Activated CD8-positive, alpha-beta T cell treated with anti-CD3 and anti-CD28 coated beads, Interleukin-2, amount 10 ng/mL, durations not matched to agents 7 days and 5 days (primary cell): ENCODE measurements around the gene CACNA2D3. TPM values are rescaled to one million over a fixed set of nuclear protein-coding genes. Genes with fewer than 3 reads are reported as not detected.

ENCODE experiments used
- ATAC-seq: fragments of 150-1000 bp; cut with Tn5 transposase; one replicate; pipeline ENCODE4 v1.10.0; 2021; ENCODE audit warnings: moderate library complexity
- CTCF ChIA-PET: fragments of 350-600 bp; sonication (Branson Sonifier 250); formaldehyde crosslinking; loops from one replicate; lab custom pipeline; 2021; ENCODE audit warnings: antibody characterized with exemption; lab: Charles Lee
- POLR2A ChIA-PET: fragments of 350-600 bp; sonication (Branson Sonifier 250); formaldehyde crosslinking; loops from one replicate; lab custom pipeline; 2021; ENCODE audit warnings: antibody characterized with exemption; lab: Charles Lee
- DNase-seq: peaks from one replicate; pipeline ENCODE4 v3.0.0-alpha.2; 2020
- H3K27ac Mint-ChIP-seq: one replicate; pipeline ENCODE4 v1.8.0; 2021; ENCODE audit warnings: mild to moderate bottlenecking, mixed read lengths
- H3K27me3 Mint-ChIP-seq: one replicate; pipeline ENCODE4 v1.8.0; 2021; ENCODE audit warnings: low read depth, mixed read lengths
- H3K36me3 Mint-ChIP-seq: one replicate; pipeline ENCODE4 v1.8.0; 2021; ENCODE audit warnings: low read depth, mixed read lengths
- H3K4me1 Mint-ChIP-seq: one replicate; pipeline ENCODE4 v1.8.0; 2021; ENCODE audit warnings: low read depth, mixed read lengths
- H3K4me3 Mint-ChIP-seq: one replicate; pipeline ENCODE4 v1.8.0; 2021; ENCODE audit warnings: mild to moderate bottlenecking, mixed read lengths
- H3K9me3 Mint-ChIP-seq: one replicate; pipeline ENCODE4 v1.8.0; 2022; ENCODE audit warnings: mixed read lengths; ENCODE audit not compliant: insufficient read depth
- total RNA-seq, 2 experiments: library from RNA; stranded (reverse); gene quantifications; one replicate each; pipeline ENCODE4 v1.2.3, GENCODE V29; 2021

Gene CACNA2D3
- total RNA-seq, 2 experiments from 2014 or later, result not detected

DNA sequence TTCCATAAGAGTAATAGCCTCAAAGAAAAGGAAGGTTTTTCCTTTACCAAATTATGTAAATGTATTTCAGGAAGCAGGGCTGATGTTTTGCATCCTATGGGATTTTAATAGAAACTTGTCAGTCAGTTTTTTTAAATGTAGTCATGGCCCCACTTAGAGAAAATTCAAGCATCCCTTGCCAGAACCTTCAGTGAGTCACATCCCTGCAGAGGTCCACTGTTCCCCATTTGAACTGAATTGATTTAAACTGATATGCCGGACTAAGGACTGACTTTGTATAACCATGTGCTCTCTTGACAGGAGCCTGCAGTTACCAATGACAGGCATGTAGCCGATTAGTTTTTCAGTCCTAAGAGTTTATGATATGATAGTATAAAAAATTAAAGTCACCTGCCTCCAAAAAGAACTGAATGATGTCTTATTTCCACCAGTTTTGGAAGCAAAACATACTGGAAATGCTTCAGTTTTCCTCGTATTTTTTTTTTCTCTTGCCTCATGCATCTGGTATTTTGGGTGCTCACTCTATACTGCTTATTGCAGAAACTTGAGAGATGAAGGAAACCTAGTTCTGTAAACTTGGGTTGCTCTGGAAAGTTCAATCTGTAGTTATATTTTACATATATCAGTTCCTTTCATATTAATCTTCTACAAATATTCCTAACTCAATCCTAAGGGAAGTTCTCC lies 774.8 kb downstream of the CACNA2D3 start:
- no peak overlapping the region for H3K27ac Mint-ChIP-seq
- H3K9me3 Mint-ChIP-seq, result no peaks in the 10 kb centered on the region
- H3K4me3 Mint-ChIP-seq, result no peak overlapping the region
- ATAC-seq (no peak), DNase-seq (no peak)
- no peaks in the 10 kb centered on the region for H3K27me3 Mint-ChIP-seq
- ChIA-PET POLR2A (no interaction called here), CTCF (no interaction called here)
- H3K36me3 Mint-ChIP-seq, result no peaks in the 10 kb centered on the region
- no peaks in the 10 kb centered on the region for H3K4me1 Mint-ChIP-seq

DNA sequence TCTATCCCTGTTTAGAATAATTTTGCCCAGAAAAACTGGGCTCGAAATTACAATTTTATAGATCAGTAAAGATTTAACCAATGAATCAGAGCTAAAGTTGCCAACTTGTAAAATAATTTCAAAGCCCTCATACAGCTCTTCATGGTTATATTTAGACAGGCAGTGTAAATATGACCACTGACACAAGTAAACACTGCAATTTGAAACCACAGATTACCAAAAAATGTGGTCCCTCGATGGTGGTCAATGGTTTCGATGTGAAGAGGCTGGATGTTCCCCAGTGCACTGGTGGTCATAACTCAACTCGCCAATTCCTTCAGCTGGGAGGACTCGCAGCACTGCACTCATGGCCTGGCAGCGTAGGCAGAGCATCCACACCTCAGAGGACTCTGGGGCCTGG lies 776.9 kb downstream of the CACNA2D3 start:
- ChIA-PET POLR2A (no interaction called here), CTCF (no interaction called here)
- no peaks in the 10 kb centered on the region for H3K36me3 Mint-ChIP-seq
- no peaks in the 10 kb centered on the region for H3K4me1 Mint-ChIP-seq
- H3K4me3 Mint-ChIP-seq, result no peak overlapping the region
- DNase-seq (no peak), ATAC-seq (no peak)
- H3K27me3 Mint-ChIP-seq, result no peaks in the 10 kb centered on the region
- H3K27ac Mint-ChIP-seq, result no peak overlapping the region
- no peaks in the 10 kb centered on the region for H3K9me3 Mint-ChIP-seq

DNA sequence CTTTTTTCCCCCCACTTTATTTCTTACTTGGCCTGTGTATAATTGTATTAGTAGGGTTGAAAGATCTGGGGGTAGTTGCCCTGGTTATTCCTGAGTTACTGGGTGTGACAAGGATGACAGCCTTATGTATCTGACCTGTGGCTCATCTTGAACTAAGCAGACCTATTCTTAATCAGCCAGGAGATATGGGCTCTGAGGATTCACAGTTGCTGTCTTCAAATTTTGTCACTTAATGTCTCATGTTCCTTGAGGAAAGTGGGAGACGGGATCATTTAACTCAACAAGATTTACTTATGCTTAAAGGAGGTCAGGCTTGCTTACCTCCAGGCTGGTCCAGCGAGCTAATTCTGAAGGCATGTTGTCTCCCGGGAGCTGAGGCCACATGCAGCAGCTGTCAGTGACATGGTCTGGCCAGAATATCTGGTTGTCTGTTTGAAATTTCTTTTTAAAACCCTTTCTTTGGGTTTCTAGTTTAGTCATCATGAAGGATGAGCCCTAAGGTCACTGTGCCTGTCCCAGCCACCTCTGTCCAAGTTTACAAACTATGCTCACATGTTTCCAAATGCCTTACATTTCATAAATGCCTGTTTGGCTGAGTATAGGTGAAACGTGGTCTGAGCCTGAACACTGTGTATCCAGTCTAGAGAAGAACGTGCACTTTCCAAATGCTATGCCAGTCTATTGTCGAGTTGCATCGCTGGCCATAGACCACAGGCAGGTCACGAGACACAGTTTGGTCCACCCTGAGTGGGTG lies 778.7 kb downstream of the CACNA2D3 start:
- H3K27me3 Mint-ChIP-seq, result no peaks in the 10 kb centered on the region
- no peak for DNase-seq
- no peaks in the 10 kb centered on the region for H3K4me1 Mint-ChIP-seq
- H3K4me3 Mint-ChIP-seq, result no peak overlapping the region
- no peak overlapping the region for H3K27ac Mint-ChIP-seq
- CTCF ChIA-PET, result no interaction called here
- no peaks in the 10 kb centered on the region for H3K36me3 Mint-ChIP-seq
- no peaks in the 10 kb centered on the region for H3K9me3 Mint-ChIP-seq
- POLR2A ChIA-PET, result no interaction called here
- ATAC-seq, result no peak

DNA sequence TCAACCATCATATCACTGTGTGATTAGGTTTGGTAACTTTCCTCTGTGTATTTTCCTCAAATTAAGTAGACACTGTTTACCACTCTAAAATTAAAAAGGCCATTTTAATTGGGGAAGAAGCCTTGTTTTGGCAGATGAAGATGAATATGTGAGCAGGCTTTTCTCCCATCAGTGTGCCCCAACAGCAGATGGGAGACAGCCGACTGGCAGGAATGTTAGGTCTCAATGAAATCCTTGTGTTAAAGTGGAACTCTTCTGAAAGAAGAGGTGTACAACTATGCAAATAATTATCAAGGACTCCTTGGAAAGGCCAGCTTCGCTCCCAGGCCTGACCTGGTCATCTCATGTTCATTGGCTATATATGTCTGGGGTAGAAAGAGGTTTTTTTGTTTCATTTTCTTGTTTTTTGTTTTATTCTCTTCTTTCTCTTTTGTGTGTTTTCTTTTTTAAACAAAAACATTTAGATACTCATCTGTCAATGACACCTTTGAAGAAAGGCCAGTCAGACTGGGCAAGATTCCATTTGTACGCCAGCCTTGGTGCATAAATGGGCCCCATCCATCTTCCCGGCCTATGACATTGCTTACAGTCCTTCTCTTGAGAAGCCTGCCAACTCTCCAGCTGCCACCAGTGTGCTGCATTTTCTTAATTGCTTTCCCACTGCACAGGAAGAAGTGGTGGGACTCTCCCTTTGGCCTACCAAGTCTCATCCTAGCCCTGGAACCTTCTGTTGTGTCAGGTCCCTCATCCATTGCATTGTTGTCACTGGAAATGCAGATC lies 779.7 kb downstream of the CACNA2D3 start:
- H3K36me3 Mint-ChIP-seq, result no peaks in the 10 kb centered on the region
- no peak overlapping the region for H3K27ac Mint-ChIP-seq

DNA sequence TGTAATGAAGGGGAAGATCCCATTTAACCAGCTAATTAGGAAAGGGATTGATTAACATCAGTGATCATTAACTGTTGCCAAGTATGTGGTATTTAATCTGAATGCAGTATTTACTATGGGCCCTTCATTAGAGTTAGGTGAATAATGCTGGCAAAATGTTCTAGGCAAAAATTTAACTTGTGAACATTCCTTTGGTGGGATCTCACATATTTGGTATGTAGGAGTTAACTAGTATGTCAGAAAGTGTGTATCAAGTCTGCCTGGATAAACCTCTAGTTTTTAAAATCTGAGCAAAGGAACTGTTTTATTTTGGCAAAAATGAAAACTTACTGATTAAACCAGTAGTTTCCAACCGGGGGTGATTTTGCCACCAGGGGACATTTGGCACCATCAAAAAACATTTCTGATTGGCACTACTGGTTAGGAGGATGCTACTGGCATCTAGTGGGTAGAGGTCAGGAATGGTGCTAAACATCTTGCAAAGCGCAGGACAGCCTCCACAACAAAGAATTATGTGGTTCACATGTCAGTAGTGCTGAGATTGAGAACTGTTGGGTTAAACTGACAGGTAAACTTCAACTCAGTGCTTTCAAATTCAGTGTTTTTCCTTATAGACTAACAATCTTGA lies 783.0 kb downstream of the CACNA2D3 start:
- Mint-ChIP-seq H3K36me3 (no peaks in the 10 kb centered on the region), H3K9me3 (no peaks in the 10 kb centered on the region), H3K4me1 (no peaks in the 10 kb centered on the region), H3K4me3 (no peak overlapping the region), H3K27me3 (no peaks in the 10 kb centered on the region), H3K27ac (no peak overlapping the region)
- ChIA-PET CTCF (no interaction called here), POLR2A (no interaction called here)
- DNase-seq, result no peak
- no peak for ATAC-seq

More for the DNA sequence above, 779.7 kb downstream of the CACNA2D3 start:
- ChIA-PET CTCF (no interaction called here), POLR2A (interaction anchor here (0.6 kb wide), 1 partner anchor 46 kb away, joined by 3 read pairs; no protein-coding TSS in a partner anchor)
- no peaks in the 10 kb centered on the region for H3K9me3 Mint-ChIP-seq
- ATAC-seq (no peak), DNase-seq (no peak)
- no peak overlapping the region for H3K4me3 Mint-ChIP-seq
- no peaks in the 10 kb centered on the region for H3K4me1 Mint-ChIP-seq
- no peaks in the 10 kb centered on the region for H3K27me3 Mint-ChIP-seq

DNA sequence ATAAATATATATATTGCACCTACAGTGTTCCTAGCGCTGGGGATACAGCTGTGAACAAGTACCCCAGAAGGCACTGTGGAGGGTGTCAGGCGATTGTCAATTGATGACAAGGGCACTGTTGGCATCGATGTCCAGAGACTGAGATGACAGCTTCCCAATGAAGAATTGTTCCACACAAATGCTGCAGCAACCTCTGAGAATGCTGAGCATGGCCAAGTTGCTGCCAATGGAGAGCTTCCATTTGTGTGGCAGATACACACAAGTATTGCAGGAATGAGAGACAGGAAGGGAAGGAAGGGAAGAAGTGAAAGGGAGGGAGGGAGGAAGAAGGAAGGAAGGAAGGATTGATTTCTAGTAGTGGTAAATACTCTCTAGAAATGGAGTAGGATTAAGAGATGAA lies 783.6 kb downstream of the CACNA2D3 start:
- H3K36me3 Mint-ChIP-seq, result no peaks in the 10 kb centered on the region
- POLR2A ChIA-PET, result no interaction called here
- CTCF ChIA-PET, result no interaction called here
- no peaks in the 10 kb centered on the region for H3K9me3 Mint-ChIP-seq
- ATAC-seq, result no peak
- H3K27me3 Mint-ChIP-seq, result no peaks in the 10 kb centered on the region
- H3K4me3 Mint-ChIP-seq, result no peak overlapping the region
- H3K4me1 Mint-ChIP-seq, result no peaks in the 10 kb centered on the region
- H3K27ac Mint-ChIP-seq, result no peak overlapping the region
- no peak for DNase-seq

DNA sequence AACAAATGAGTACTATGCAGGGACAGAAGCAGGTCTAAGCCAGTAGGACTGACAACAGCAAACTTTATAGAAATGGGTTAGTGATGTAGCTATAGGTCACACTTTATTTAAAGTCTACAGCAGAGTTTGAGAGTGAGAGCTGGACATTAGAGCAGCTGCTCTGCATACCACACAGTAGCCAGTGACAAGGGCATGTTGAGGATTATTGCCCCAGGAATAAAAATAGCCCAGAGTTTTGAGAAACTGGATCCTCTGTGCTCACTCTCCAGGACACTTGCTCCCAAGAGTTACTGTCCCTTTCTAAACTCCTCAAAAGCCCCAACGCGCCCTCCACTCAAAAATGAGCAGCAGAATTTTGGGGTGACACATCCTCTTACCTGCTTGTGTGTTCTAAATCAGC lies 784.4 kb downstream of the CACNA2D3 start:
- DNase-seq (no peak), ATAC-seq (no peak)
- Mint-ChIP-seq H3K4me3 (no peak overlapping the region), H3K27me3 (no peaks in the 10 kb centered on the region), H3K36me3 (no peaks in the 10 kb centered on the region), H3K4me1 (no peaks in the 10 kb centered on the region), H3K27ac (no peak overlapping the region), H3K9me3 (no peaks in the 10 kb centered on the region)
- POLR2A ChIA-PET, result no interaction called here
- CTCF ChIA-PET, result no interaction called here

DNA sequence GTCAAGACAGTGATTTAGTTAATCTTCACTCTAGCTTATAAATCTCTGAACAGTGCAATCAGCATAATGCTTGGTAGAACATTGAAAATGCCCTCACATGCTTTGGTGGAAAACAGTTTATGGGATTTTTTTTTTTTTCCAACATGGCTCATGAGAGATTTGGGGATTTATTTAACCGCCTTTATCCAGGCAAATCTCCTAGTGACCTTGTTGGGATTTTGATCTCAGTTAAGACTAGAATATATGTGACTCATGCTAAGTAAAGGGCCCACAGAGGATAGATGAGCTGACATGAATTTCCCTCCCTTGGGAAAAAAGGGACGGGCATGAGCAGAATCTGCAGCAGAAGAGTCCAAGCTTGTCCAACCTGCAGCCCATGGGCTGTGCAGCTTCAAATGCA lies 786.8 kb downstream of the CACNA2D3 start:
- Mint-ChIP-seq H3K27me3 (no peaks in the 10 kb centered on the region), H3K36me3 (no peaks in the 10 kb centered on the region), H3K9me3 (no peaks in the 10 kb centered on the region), H3K27ac (no peak overlapping the region), H3K4me3 (no peak overlapping the region), H3K4me1 (no peaks in the 10 kb centered on the region)
- no peak for ATAC-seq
- ChIA-PET CTCF (no interaction called here), POLR2A (no interaction called here)
- no peak for DNase-seq

DNA sequence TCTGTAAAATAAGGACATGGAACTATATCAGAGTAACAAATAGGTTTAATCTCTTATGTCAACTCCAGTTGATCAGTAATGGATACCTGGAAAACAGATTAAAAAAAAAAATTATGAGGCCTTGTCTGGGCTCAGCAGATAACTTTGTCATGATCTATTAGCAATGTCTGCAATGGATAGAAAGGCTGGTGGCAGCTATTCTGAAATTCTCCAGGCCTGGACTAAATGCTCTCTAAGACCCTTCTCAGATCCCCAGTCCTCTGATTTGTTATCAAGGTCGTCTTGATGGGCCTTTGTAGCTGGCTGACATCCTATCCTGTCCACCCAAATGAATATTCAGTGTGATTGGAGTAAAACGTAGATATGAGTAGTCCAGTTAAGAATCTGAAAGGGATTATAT lies 791.8 kb downstream of the CACNA2D3 start:
- no peak for DNase-seq
- no peak overlapping the region for H3K27ac Mint-ChIP-seq
- no peaks in the 10 kb centered on the region for H3K4me1 Mint-ChIP-seq
- H3K9me3 Mint-ChIP-seq, result no peaks in the 10 kb centered on the region
- ChIA-PET POLR2A (no interaction called here), CTCF (no interaction called here)
- H3K36me3 Mint-ChIP-seq, result no peaks in the 10 kb centered on the region
- no peak overlapping the region for H3K4me3 Mint-ChIP-seq
- no peaks in the 10 kb centered on the region for H3K27me3 Mint-ChIP-seq
- ATAC-seq, result no peak

DNA sequence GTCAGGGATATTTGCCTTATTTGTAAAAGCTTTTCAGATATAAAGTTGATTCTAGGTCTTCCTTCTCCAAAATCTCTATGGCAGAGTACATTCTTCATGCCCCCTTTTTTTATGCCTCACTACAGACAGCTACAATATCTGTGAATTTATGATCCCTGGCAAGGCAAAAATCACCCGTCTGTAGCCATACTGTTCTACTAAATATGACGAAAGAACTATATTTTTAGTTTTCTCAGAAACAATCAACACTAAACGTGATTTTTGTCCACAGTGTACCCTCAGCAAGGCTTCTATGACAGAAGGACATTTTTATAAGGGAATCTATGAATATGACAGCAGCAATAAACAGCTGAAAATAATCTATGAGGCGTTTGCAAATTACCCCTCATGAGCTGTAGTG lies 792.8 kb downstream of the CACNA2D3 start:
- no peak overlapping the region for H3K4me3 Mint-ChIP-seq
- H3K9me3 Mint-ChIP-seq, result no peaks in the 10 kb centered on the region
- H3K36me3 Mint-ChIP-seq, result no peaks in the 10 kb centered on the region
- ChIA-PET CTCF (no interaction called here), POLR2A (no interaction called here)
- H3K4me1 Mint-ChIP-seq, result no peaks in the 10 kb centered on the region
- H3K27me3 Mint-ChIP-seq, result no peaks in the 10 kb centered on the region
- H3K27ac Mint-ChIP-seq, result no peak overlapping the region
- no peak for ATAC-seq
- DNase-seq, result no peak

DNA sequence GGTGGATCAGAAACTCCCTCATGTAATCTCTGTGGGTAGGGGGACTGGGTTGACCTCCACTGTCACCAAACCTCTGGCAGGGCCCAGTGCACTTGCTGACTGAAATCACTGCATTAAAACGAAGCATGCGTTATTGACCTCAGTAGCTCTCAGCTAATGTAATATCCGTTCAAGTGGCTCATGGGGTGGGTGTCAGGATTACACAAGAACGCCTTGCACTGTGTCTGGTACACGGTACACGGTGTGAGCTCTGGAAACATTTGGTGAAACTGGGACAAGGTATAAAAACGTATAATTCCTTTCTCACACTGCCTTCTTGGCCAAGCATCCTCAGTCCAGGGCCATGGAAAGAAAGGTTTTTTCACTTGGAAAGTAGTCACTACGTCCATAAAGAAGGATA lies 793.6 kb downstream of the CACNA2D3 start:
- H3K36me3 Mint-ChIP-seq, result no peaks in the 10 kb centered on the region
- DNase-seq (no peak), ATAC-seq (no peak)
- CTCF ChIA-PET, result no interaction called here
- POLR2A ChIA-PET, result no interaction called here
- H3K27me3 Mint-ChIP-seq, result no peaks in the 10 kb centered on the region
- H3K4me1 Mint-ChIP-seq, result no peaks in the 10 kb centered on the region
- H3K27ac Mint-ChIP-seq, result no peak overlapping the region
- no peaks in the 10 kb centered on the region for H3K9me3 Mint-ChIP-seq
- H3K4me3 Mint-ChIP-seq, result no peak overlapping the region

DNA sequence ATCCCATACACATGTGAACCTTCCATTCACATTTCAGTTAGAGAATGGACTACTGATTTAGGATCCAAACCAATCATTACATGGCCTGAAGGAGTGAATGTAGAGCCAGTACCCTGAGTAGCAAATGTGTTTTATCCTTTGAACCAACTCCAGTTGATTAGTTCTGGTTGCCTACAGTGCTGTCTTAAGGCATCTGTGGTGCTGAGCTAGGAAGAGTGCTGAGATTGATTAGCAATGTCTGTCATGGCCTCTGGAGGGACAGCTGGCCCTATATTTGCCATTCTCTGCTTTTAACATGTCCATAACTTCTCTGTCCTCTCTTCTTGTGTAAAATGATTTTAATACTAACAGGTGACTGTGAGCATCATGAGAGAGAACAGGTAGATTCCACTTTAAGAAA lies 794.4 kb downstream of the CACNA2D3 start:
- Mint-ChIP-seq H3K36me3 (no peaks in the 10 kb centered on the region), H3K27ac (no peak overlapping the region), H3K27me3 (no peaks in the 10 kb centered on the region), H3K9me3 (no peaks in the 10 kb centered on the region), H3K4me3 (no peak overlapping the region), H3K4me1 (no peaks in the 10 kb centered on the region)
- POLR2A ChIA-PET, result no interaction called here
- CTCF ChIA-PET, result no interaction called here
- ATAC-seq (no peak), DNase-seq (no peak)
